Fibroblast of skin of scalp (primary cell): Measurements from ENCODE around the gene SNX22.

Experiments used
- DNase-seq: peaks from one replicate; pipeline ENCODE4 v3.0.0-alpha.2; 2013

SNX22 gene

GRCh38 chr15:64134345-64134829 is 17.1 kb upstream of the SNX22 start:
- DNase-seq: peak; percentile 32

- no peak for DNase-seq
Measured at GRCh38 chr15:64136347-64136746, 15.2 kb upstream of the SNX22 start.

GRCh38 chr15:64137226-64137833 is 14.2 kb upstream of the SNX22 start:
- no peak for DNase-seq

- DNase-seq: no peak
Measured at GRCh38 chr15:64138331-64138941, 13.1 kb upstream of the SNX22 start.

- DNase-seq: no peak
Measured at GRCh38 chr15:64141798-64142512, 9.6 kb upstream of the SNX22 start.

GRCh38 chr15:64143276-64143675 is 8.3 kb upstream of the SNX22 start:
- DNase-seq: no peak

- DNase-seq: no peak
Measured at GRCh38 chr15:64144192-64144564, 7.4 kb upstream of the SNX22 start.

GRCh38 chr15:64144565-64145281 is 6.8 kb upstream of the SNX22 start:
- DNase-seq: no peak

- no peak for DNase-seq
Measured at GRCh38 chr15:64146041-64146440, 5.5 kb upstream of the SNX22 start.

GRCh38 chr15:64146520-64146884 is 5.0 kb upstream of the SNX22 start:
- no peak for DNase-seq

GRCh38 chr15:64146885-64147681 is 4.4 kb upstream of the SNX22 start:
- no peak for DNase-seq

- no peak for DNase-seq
Measured at GRCh38 chr15:64148168-64148567, 3.4 kb upstream of the SNX22 start.

- no peak for DNase-seq
Measured at GRCh38 chr15:64148581-64148980, 3.0 kb upstream of the SNX22 start.

- peak; percentile 19 for DNase-seq
Measured at GRCh38 chr15:64149424-64149823, 2.1 kb upstream of the SNX22 start.

GRCh38 chr15:64149893-64150578 is 1.5 kb upstream of the SNX22 start:
- no peak for DNase-seq

GRCh38 chr15:64152507-64153387 is 1.2 kb downstream of the SNX22 start:
- no peak for DNase-seq

GRCh38 chr15:64153480-64154367 is 2.2 kb downstream of the SNX22 start:
- peak; percentile 87 for DNase-seq

- DNase-seq: no peak
Measured at GRCh38 chr15:64155802-64156651, 4.5 kb downstream of the SNX22 start.
